Liver (tissue), 9 donors: ENCODE measurements around the gene TTC33. TPM values are rescaled to one million over a fixed set of nuclear protein-coding genes. Genes with fewer than 3 reads are reported as not detected.

Experiments used
- DNase-seq: peaks from one replicate; pipeline ENCODE4 v3.0.0-alpha.2; 2017; ENCODE audit warnings: low spot score
- H3K27ac ChIP-seq, 2 donors: one replicate each; pipeline ENCODE4 v1.7.0; 2013; ENCODE audit warnings: inconsistent platforms in 2 of 2, low read length in 2 of 2, control low read depth in 1 of 2, low read depth in 1 of 2, mild to moderate bottlenecking in 1 of 2
- H3K27me3 ChIP-seq, 4 donors: one replicate each; pipeline versions ENCODE4 v1.6.1 to v1.7.0; 2013; ENCODE audit warnings: low read length in 3 of 4, inconsistent platforms in 1 of 4, mild to moderate bottlenecking in 1 of 4, moderate library complexity in 1 of 4; ENCODE audit not compliant: control insufficient read depth in 4 of 4, insufficient read depth in 4 of 4
- H3K36me3 ChIP-seq, 4 donors: one replicate each; pipeline versions ENCODE4 v1.6.1 to v1.7.0; 2013; ENCODE audit warnings: low read length in 3 of 4, mild to moderate bottlenecking in 3 of 4, low read depth in 1 of 4, moderate library complexity in 1 of 4; ENCODE audit not compliant: control insufficient read depth in 4 of 4, insufficient read depth in 3 of 4
- H3K4me1 ChIP-seq, 4 donors: one replicate each; pipeline versions ENCODE4 v1.6.1 to v1.7.0; 2013; ENCODE audit warnings: low read length in 3 of 4, mild to moderate bottlenecking in 3 of 4, moderate library complexity in 1 of 4; ENCODE audit not compliant: control insufficient read depth in 4 of 4, insufficient read depth in 4 of 4
- H3K4me3 ChIP-seq, 3 donors: one replicate each; pipeline versions ENCODE4 v1.6.1 to v1.7.0; 2013; ENCODE audit warnings: low read length in 3 of 3, control low read depth in 1 of 3, low read depth in 1 of 3, mild to moderate bottlenecking in 1 of 3
- H3K9ac ChIP-seq, 2 donors: one replicate each; pipeline ENCODE4 v1.7.0; 2013; ENCODE audit warnings: low read length in 2 of 2, mild to moderate bottlenecking in 2 of 2, moderate library complexity in 2 of 2, control low read depth in 1 of 2, low read depth in 1 of 2
- H3K9me3 ChIP-seq, 4 donors: one replicate each; pipeline versions ENCODE4 v1.6.1 to v1.7.0; 2013; ENCODE audit warnings: low read length in 3 of 4; ENCODE audit not compliant: control insufficient read depth in 4 of 4
- EGR1 ChIP-seq, 2 donors: IDR thresholded peaks; 2 replicates each; pipeline ENCODE4 v1.6.1; 2016 to 2018; ENCODE audit warnings: antibody characterized with exemption in 2 of 2, low read depth in 2 of 2
- FOXA1 ChIP-seq: IDR thresholded peaks from 2 replicates; pipeline ENCODE4 v1.6.1; 2016; ENCODE audit warnings: antibody characterized with exemption
- FOXA2 ChIP-seq: IDR thresholded peaks from 2 replicates; pipeline ENCODE4 v1.6.1; 2016; ENCODE audit warnings: antibody characterized with exemption
- GABPA ChIP-seq, 2 donors: IDR thresholded peaks in 1 of 2; conservative IDR thresholded peaks in 1 of 2; 2 replicates each; pipeline ENCODE4 v1.6.1; 2016; ENCODE audit warnings: antibody characterized with exemption in 2 of 2, mild to moderate bottlenecking in 1 of 2, moderate library complexity in 1 of 2
- HNF4A ChIP-seq, 2 donors: conservative IDR thresholded peaks; 2 replicates each; pipeline ENCODE4 v1.6.1; 2016; ENCODE audit warnings: antibody characterized with exemption in 2 of 2, mild to moderate bottlenecking in 2 of 2
- HNF4G ChIP-seq: IDR thresholded peaks from 2 replicates; pipeline ENCODE4 v1.6.1; 2016; ENCODE audit warnings: antibody characterized with exemption
- JUND ChIP-seq, 2 donors: IDR thresholded peaks; 2 replicates each; pipeline ENCODE4 v1.6.1; 2016; ENCODE audit warnings: antibody characterized with exemption in 2 of 2
- NR2F2 ChIP-seq: IDR thresholded peaks from 2 replicates; pipeline ENCODE4 v1.6.1; 2016; ENCODE audit warnings: antibody characterized with exemption
- RAD21 ChIP-seq, 2 donors: IDR thresholded peaks; 2 replicates each; pipeline ENCODE4 v1.6.1; 2016; ENCODE audit warnings: antibody characterized with exemption in 2 of 2, mild to moderate bottlenecking in 2 of 2
- RXRA ChIP-seq, 2 donors: IDR thresholded peaks; 2 replicates each; pipeline ENCODE4 v1.6.1; 2017 to 2018; ENCODE audit warnings: antibody characterized with exemption in 2 of 2, mild to moderate bottlenecking in 1 of 2
- SP1 ChIP-seq: IDR thresholded peaks from 2 replicates; pipeline ENCODE4 v1.6.1; 2018; ENCODE audit warnings: antibody characterized with exemption, mild to moderate bottlenecking
- TAF1 ChIP-seq: conservative IDR thresholded peaks from 2 replicates; pipeline ENCODE4 v1.6.1; 2016; ENCODE audit warnings: antibody characterized with exemption, mild to moderate bottlenecking
- YY1 ChIP-seq: IDR thresholded peaks from 2 replicates; pipeline ENCODE4 v1.6.1; 2016; ENCODE audit warnings: antibody characterized with exemption, mild to moderate bottlenecking
- WGBS: extraction: QIAGEN DNeasy Blood & Tissue Kit; methylation state at CpG from one replicate; pipeline ENCODE4 v1.1.7; 2013; 5-methylcytosine and 5-hydroxymethylcytosine counted together
- polyA plus RNA-seq, 2 donors: library from polyadenylated mRNA; stranded (reverse) in 1 of 2; unstranded in 1 of 2; fragments of 200-250 nt in 1 of 2; fragments of >200 nt in 1 of 2; fragmentation: Nextera tagmentation in 1 of 2; extraction: Ambion mirVana in 1 of 2; gene quantifications; one replicate each; pipeline versions ENCODE4 v1.2.1 to v1.2.3, GENCODE V29; 2013 to 2015
- total RNA-seq, 2 donors: library from RNA; depleted of rRNA; stranded (reverse); fragments of >200 nt; gene quantifications; one replicate each; pipeline ENCODE4 v1.2.3, GENCODE V29; 2014
- TF ChIP-seq, protein P1 (sequence below): IDR thresholded peaks from 2 replicates; pipeline ENCODE4 v1.6.1; 2016; ENCODE audit warnings: antibody characterized with exemption
- TF ChIP-seq, protein P2 (sequence below): IDR thresholded peaks from 2 replicates; pipeline ENCODE4 v1.6.1; 2016; ENCODE audit warnings: antibody characterized with exemption, mild to moderate bottlenecking
- TF ChIP-seq, protein P3 (sequence below): fragments of 150-350 bp; IDR thresholded peaks from 2 replicates; pipeline ENCODE4 v1.5.1; 2017; ENCODE audit warnings: improper control_type of control experiment, low read depth, low read length; ENCODE audit not compliant: missing input control
- TF ChIP-seq, protein P4 (sequence below): IDR thresholded peaks from 2 replicates; pipeline ENCODE4 v1.6.1; 2016; ENCODE audit warnings: antibody characterized with exemption
- TF ChIP-seq, protein P5 (sequence below): IDR thresholded peaks from 2 replicates; pipeline ENCODE4 v1.6.1; 2016; ENCODE audit warnings: antibody characterized with exemption
- donor health status: healthy.
- donor health status: healthy.
- donor health status: healthy.
- donor health status: healthy.
- donor health status: healthy.

The TTC33 gene
- total and polyA plus RNA-seq, 4 donors = 4.3 to 12.0 (median 7.6) TPM

- no peak overlapping the region for H3K9ac ChIP-seq
- no peak overlapping the region for H3K4me3 ChIP-seq
- no peaks in the 10 kb centered on the region for H3K9me3 ChIP-seq
- H3K27me3 ChIP-seq = no peaks in the 10 kb centered on the region
- TF ChIP-seq SP1 (peak; percentile 36), TAF1 (no peak), FOXA2 (peak; percentile 73), NR2F2 (no peak), GABPA (IDR thresholded peaks at IDR 0.05 in 1 of 2, conservative IDR thresholded peaks at IDR 0.05 in 1 of 2) (no peak), YY1 (peak; percentile 82), RXRA (IDR thresholded peaks at IDR 0.05) (peak; percentile 60 to 78), RAD21 (IDR thresholded peaks at IDR 0.05) (peak in 1 of 2 donors; percentile 38), HNF4A (conservative IDR thresholded peaks at IDR 0.05) (peak; percentile 55 to 75), HNF4G (peak; percentile 14), FOXA1 (peak; percentile 52), EGR1 (IDR thresholded peaks at IDR 0.05; ENCODE audit: low read depth in 2 of 2) (no peak), JUND (IDR thresholded peaks at IDR 0.05) (peak; percentile 35 to 66)
- TF ChIP-seq, protein P1, sequence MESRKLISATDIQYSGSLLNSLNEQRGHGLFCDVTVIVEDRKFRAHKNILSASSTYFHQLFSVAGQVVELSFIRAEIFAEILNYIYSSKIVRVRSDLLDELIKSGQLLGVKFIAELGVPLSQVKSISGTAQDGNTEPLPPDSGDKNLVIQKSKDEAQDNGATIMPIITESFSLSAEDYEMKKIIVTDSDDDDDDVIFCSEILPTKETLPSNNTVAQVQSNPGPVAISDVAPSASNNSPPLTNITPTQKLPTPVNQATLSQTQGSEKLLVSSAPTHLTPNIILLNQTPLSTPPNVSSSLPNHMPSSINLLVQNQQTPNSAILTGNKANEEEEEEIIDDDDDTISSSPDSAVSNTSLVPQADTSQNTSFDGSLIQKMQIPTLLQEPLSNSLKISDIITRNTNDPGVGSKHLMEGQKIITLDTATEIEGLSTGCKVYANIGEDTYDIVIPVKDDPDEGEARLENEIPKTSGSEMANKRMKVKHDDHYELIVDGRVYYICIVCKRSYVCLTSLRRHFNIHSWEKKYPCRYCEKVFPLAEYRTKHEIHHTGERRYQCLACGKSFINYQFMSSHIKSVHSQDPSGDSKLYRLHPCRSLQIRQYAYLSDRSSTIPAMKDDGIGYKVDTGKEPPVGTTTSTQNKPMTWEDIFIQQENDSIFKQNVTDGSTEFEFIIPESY = peak; percentile 67
- TF ChIP-seq, protein P2, sequence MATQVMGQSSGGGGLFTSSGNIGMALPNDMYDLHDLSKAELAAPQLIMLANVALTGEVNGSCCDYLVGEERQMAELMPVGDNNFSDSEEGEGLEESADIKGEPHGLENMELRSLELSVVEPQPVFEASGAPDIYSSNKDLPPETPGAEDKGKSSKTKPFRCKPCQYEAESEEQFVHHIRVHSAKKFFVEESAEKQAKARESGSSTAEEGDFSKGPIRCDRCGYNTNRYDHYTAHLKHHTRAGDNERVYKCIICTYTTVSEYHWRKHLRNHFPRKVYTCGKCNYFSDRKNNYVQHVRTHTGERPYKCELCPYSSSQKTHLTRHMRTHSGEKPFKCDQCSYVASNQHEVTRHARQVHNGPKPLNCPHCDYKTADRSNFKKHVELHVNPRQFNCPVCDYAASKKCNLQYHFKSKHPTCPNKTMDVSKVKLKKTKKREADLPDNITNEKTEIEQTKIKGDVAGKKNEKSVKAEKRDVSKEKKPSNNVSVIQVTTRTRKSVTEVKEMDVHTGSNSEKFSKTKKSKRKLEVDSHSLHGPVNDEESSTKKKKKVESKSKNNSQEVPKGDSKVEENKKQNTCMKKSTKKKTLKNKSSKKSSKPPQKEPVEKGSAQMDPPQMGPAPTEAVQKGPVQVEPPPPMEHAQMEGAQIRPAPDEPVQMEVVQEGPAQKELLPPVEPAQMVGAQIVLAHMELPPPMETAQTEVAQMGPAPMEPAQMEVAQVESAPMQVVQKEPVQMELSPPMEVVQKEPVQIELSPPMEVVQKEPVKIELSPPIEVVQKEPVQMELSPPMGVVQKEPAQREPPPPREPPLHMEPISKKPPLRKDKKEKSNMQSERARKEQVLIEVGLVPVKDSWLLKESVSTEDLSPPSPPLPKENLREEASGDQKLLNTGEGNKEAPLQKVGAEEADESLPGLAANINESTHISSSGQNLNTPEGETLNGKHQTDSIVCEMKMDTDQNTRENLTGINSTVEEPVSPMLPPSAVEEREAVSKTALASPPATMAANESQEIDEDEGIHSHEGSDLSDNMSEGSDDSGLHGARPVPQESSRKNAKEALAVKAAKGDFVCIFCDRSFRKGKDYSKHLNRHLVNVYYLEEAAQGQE = no peak
- TF ChIP-seq, protein P3, sequence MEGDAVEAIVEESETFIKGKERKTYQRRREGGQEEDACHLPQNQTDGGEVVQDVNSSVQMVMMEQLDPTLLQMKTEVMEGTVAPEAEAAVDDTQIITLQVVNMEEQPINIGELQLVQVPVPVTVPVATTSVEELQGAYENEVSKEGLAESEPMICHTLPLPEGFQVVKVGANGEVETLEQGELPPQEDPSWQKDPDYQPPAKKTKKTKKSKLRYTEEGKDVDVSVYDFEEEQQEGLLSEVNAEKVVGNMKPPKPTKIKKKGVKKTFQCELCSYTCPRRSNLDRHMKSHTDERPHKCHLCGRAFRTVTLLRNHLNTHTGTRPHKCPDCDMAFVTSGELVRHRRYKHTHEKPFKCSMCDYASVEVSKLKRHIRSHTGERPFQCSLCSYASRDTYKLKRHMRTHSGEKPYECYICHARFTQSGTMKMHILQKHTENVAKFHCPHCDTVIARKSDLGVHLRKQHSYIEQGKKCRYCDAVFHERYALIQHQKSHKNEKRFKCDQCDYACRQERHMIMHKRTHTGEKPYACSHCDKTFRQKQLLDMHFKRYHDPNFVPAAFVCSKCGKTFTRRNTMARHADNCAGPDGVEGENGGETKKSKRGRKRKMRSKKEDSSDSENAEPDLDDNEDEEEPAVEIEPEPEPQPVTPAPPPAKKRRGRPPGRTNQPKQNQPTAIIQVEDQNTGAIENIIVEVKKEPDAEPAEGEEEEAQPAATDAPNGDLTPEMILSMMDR = no peak
- TF ChIP-seq, protein P4, sequence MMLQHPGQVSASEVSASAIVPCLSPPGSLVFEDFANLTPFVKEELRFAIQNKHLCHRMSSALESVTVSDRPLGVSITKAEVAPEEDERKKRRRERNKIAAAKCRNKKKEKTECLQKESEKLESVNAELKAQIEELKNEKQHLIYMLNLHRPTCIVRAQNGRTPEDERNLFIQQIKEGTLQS = peak; percentile 23
- TF ChIP-seq, protein P5, sequence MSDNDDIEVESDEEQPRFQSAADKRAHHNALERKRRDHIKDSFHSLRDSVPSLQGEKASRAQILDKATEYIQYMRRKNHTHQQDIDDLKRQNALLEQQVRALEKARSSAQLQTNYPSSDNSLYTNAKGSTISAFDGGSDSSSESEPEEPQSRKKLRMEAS = peak; percentile 47
- 43% methylated on average over 6 of the region's 6 CpGs for WGBS
- peaks cover 16 to 49% (median 24%) of the 10 kb centered on the region in 4 donors for H3K4me1 ChIP-seq
- peaks cover 1 to 12% (median 6%) of the 10 kb centered on the region in 4 donors for H3K36me3 ChIP-seq
- peak overlapping the region; percentile 60 to 82 for H3K27ac ChIP-seq
- DNase-seq = no peak
Measured at GRCh38 chr5:40779561-40779960, 23.8 kb upstream of the TTC33 start.
